GM19035 (cell line): ENCODE results near the gene PIGW.

Experiments used
- ATAC-seq: cut with Tn5 transposase; IDR thresholded peaks from one replicate; pipeline ENCODE4 v1.9.1; 2021; ENCODE audit not compliant: unreplicated experiment

Gene PIGW

DNA sequence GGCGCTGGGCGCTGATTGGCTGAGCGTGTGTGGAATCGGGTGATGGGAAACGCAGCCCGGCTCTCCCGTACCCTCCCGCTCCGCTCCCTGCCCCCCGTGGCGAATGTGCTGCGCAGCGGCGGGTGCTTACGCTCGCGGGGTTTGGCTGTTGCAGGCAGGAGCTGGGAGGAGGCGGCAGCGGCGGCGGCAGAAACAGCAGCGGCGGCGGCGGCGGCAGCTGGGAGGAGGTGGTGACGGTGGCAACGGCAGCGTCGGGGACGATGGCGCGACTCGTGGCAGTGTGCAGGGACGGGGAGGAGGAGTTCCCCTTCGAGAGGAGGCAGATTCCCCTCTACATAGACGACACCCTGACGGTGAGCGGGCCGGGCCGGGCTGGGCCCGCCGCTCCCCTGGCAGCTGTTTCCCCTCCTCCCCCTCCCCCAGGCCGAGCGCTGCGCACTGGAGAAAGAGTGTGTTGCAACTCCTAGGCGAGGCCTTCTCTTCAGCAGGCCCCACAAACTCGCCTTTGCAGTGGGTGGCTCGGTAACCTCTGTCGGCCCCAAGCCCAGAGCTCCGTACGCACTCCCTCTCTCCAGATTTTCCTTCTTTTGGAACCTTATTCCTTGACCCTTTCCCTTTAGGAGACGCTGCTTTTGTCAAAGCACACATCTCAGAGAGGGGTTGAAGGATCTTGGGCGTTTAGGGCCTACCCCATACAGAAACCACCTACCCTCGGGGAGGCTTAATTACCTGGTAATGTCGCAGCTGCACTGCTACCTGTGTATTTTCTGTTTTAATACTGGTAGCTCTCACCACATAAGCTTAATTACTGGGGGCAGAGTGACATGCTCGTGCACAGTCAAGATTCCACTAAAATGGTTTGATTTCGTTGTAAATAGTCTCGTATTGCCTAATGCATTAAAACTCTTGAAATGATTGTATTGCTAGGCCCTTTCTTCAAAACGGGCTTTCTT lies 11.0 kb downstream of the PIGW start:
- peak; percentile 67 for ATAC-seq

DNA sequence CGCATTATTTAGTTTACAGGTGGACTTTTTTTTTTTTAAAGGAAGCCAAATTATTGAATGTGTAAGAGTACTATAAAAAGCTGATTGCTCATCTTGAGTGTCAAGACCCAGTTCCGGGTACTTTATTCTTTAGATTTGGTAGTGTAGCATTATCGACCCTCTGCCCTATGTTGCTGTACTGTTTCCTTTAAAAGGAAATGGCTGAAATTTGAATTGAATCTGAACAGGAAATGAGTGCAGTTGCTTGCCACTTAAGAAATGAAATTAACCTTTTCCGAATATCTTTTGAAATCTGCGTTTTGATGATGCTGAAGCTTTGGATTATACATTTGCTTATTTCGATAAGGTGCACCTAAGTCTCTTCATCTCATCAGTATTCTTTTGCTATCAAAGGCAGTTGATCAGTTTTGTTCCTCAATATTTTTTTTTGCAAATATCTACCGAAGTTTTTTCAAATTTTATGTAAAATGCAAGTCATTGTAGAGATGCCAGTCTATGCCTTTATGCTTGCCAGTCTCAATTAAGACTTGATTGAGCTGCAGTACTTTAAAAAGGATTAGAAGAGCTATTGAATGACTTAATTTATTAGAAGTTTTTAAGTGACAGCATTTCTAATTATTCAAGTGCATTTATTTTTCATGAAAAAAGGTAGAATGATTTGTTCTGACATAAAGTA lies 11.8 kb downstream of the PIGW start:
- ATAC-seq = no peak

DNA sequence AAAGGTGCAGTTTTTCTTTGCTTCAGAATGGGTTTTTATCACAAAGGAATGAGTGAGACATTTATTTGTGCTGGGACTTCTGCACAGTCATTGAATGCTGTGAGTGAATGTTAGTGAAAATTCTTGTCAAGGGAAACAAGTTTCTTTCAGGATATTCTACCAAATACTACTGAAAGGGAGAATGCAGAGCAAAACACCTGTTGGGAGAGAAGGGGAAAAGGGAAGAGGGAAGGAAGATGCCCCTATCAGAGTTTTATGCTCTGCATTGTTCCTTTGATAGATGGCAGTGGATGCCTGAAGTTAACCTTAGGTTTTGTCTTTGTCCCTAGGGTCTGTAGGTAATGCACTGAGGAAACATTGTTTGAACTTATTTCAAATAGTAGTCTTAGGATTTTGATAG lies 13.0 kb downstream of the PIGW start:
- no peak for ATAC-seq

DNA sequence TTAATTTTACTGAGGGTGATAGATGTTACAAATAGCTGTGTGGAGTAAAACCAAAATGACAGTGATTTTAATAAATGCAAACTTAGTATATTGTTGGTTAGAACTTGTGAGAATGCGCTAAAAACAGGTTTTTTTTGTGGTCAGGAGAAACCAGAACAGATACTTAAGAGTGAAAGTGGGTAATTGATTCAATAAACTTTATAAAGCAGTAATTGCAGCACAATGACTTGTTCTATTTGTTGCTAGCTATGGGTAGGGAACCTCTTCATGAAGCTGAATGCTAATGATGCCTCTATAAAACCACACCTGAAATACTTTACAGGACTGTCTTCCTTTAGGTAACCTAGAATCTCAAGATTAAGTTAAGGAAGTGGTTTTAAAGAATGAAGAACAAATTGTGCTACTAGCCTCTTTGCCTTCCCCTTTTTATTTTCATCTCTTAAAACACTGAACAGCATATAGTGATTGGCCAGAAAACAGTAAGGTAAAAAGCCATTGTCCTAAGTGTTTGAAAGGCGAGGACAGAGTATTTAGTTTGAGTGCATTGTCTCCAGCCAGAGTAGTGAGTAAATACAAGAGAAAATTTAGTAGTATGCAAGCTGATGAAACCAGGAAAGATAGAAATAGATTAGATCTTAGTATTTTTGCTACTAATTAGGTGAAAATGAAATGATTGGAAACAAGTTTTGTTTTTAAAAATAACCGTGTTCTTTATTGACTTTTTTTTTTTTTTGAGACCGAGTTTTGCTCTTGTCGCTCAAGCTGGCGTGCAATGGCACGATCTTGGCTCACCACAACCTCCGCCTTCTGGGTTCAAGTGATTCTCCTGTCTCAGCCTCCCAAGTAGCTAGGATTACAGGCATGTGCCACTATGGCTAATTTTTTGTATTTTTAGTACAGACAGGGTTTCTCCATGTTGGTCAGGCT lies 16.0 kb downstream of the PIGW start:
- ATAC-seq = no peak

DNA sequence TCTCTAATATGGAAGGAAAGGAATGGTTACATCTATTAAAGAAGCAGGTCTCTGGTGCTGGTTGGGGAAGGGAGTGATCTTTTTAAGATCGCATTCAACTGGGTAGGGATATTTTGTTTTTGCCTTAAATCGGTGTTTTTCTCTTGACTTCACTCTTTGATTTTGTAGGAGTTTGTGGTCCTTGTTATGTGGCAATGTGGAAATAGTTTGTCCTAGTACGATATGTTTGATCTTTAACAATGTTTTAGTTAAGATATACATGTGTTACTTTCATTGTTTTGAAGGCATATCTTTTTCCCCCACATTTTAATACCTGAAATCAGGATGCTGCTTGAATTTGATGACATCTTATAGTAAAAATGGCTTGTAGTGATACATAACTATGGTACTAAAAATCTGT lies 18.7 kb downstream of the PIGW start:
- ATAC-seq = no peak

DNA sequence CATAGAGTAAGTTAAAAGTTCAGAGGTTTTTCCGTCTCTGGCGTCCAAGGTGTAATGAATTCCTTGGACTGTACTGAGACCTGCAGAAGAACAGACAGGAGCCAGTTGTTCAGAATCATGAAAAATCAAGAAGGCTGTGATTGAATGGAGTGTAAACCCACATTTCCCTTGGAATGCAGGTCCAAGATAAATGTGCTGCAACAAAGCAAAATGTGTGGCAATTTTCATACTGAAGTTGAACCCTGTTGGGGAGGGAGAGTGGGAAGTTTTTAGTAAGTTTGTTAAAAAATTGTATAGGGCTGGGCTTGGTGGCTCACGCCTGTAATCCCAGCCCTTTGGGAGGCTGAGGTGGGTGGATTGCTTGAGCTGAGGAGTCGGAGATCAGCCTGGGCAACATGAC lies 31.3 kb downstream of the PIGW start:
- ATAC-seq = no peak

DNA sequence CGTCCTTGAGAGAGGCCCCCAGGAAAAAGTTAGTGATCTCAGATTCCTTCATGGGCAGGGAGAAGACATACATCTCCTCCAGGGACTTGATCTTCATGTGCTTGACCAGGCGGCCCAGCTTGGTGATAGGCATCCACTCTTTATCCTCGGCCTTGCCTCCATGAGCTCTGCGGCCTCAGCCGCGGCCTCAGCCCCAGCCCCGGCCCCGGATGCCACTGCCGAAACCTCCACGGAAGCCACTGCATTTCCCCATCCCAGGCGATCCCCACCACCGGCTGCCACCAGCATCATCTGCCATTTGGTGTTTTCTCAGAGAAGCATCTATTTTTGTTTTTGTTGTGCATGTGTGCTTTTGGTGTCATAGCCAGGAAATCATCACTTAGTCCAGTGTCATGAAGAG lies 40.2 kb downstream of the PIGW start:
- no peak for ATAC-seq

DNA sequence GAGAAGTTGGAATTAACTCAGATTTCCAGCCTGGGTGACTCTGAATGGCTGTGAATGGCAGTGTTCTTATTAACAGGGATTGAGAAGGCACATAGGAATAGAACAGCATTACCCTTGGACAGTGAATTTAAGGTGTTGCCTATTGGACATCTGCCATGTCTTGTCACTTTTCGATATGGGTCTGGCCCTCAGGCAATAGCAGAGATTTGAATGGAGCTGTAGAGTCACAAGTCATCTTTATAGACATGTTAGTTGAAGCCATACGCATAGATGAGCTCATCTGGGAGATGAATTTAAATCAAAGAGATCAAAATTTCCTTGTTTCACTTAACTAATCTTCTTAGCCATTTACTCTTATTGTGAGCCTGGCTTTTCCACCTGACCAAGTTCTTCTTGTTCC lies 42.0 kb downstream of the PIGW start:
- no peak for ATAC-seq

DNA sequence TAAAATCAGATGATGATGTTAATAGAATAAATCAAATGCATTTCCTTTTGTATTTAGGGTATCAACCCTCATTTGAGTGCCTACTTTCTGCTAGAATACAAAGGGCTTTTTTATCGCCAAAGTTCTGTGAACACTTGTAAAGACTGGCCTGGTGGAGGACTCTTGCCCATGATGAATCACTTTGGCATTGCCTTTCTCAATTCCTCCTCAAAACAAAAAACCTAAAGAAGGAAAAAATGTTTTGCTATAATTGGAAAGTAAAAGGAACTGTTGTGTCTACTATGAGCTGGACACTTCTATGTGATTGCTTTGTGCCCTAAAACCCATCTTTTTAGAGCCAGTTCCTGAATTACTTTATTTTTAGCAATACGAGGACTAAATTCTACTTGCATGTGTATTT lies 43.9 kb downstream of the PIGW start:
- no peak for ATAC-seq

DNA sequence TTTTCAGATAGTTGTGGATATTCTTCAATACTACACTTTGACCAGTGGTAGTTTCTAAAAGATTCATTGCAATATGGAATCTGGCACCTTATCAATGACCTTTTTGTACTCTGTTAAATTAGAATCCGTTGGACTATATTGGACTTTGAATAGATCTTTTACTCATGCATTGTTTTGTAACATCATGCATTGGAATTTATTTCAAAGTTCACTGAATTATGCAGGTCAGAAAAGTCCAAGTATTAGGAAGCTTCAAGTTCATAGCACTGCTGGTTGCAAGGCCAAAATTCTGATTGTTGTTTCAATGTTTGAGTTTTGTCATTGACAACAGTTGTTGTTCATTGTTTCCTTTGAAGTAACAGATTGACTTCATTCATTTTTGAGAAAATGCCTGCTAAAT lies 49.0 kb downstream of the PIGW start:
- ATAC-seq = no peak

DNA sequence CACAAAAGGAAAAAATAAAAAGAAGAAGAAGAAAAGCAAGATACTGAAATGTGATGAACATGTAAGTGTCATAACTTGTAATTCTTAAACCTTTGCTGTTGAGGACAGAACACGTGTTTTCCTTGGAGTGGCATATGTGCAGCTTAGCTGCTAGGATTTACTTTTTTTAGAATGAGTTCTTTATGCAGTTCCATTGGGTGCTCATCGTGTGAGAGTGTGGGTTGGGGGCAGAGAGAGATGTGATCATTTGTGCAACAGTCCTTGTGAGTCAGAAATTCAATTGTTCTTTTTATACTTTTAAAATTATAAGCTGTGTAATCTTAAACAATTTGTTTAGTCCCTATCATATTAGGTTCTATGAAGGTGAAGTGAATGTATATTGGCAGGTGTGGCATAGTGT lies 51.4 kb downstream of the PIGW start:
- ATAC-seq = no peak
